ENCODE data around the gene RANBP9. TPM values are rescaled to one million over a fixed set of nuclear protein-coding genes. Genes with fewer than 3 reads are reported as not detected.
A peak's percentile ranks its signal among the peaks of the same experiment; 100 is the strongest.

Gene RANBP9
- total RNA-seq, 6 experiments from 2014 or later = 14.1 to 17.9 (median 15.9) TPM

DNA sequence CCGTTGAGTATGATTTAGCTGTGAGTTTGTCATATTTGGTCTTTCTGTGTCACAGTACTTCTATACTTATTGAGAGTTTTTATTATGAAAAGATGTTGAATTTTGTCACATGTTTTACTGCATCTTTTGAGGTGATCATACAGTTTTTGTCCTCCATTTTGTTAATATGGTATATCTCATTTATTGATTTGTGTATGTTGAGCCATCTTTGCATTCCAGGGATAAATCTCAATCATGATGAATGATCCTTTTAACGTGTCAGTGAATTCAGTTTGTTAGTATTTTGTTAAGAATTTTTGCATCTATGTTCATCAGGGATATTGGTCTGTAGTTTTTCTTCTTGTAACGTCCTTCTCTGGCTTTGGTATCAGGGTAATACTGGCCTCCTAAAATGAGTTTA, 133.7 kb downstream of the RANBP9 start:
- TF ChIP-seq POLR2A (IDR thresholded peaks at IDR 0.05) = no peak
- TF ChIP-seq, protein P1, sequence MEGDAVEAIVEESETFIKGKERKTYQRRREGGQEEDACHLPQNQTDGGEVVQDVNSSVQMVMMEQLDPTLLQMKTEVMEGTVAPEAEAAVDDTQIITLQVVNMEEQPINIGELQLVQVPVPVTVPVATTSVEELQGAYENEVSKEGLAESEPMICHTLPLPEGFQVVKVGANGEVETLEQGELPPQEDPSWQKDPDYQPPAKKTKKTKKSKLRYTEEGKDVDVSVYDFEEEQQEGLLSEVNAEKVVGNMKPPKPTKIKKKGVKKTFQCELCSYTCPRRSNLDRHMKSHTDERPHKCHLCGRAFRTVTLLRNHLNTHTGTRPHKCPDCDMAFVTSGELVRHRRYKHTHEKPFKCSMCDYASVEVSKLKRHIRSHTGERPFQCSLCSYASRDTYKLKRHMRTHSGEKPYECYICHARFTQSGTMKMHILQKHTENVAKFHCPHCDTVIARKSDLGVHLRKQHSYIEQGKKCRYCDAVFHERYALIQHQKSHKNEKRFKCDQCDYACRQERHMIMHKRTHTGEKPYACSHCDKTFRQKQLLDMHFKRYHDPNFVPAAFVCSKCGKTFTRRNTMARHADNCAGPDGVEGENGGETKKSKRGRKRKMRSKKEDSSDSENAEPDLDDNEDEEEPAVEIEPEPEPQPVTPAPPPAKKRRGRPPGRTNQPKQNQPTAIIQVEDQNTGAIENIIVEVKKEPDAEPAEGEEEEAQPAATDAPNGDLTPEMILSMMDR (IDR thresholded peaks at IDR 0.05) = no peak
- peaks cover 0 to 25% (median 5%) of the 10 kb centered on the region in 4 donors for H3K4me1 ChIP-seq
- H3K9me3 ChIP-seq = no peaks in the 10 kb centered on the region
- intact Hi-C loops (cut with DNase I) = loop anchor here in 1 of 2 donors (10.0 kb wide), 1 partner anchor 93 kb away; the partner anchor contains the start of gene GFOD1
- no peak for DNase-seq
- WGBS (ENCODE audit: insufficient coverage, low coverage, low lambda C conversion rate, missing lambda C conversion rate) = 86% methylated on average over 3 of the region's 3 CpGs
- no peak overlapping the region for H3K4me3 ChIP-seq
- no peaks in the 10 kb centered on the region for H3K27me3 ChIP-seq
- H3K36me3 ChIP-seq = peaks cover 0 to 9% (median 0%) of the 10 kb centered on the region in 4 donors
- ATAC-seq = no peak
- no peak overlapping the region for H3K27ac ChIP-seq

DNA sequence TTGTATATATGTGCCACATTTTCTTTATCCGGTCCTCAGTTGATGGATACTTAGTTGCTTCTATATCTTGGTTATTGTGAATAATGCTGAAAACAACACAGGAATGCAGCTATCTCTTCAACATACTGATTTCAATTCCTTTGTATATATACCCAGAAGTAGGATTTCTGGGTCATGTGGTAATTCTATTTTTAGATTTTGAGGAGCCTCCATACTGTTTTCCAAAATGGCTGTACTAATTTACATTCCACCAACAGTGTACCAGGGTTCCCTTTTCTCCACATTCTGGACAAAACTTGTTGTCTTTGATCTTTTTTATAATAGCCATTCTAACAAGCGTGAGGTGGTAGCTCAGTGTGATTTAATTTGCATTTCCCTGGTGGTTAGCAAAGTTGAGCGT, 135.6 kb downstream of the RANBP9 start:
- TF ChIP-seq, protein P1 (IDR thresholded peaks at IDR 0.05) = no peak
- TF ChIP-seq POLR2A (IDR thresholded peaks at IDR 0.05) = no peak
- intact Hi-C loops (cut with DNase I) = loop anchor here in 1 of 2 donors (10.0 kb wide), 1 partner anchor 91 kb away; the partner anchor contains the start of gene GFOD1
- H3K36me3 ChIP-seq = no peaks in the 10 kb centered on the region
- no peak for ATAC-seq
- H3K27ac ChIP-seq = peak overlapping the region in 2 of 3 donors; percentile 95 to 96
- H3K4me3 ChIP-seq = peak overlapping the region in 1 of 3 donors; percentile 7
- H3K27me3 ChIP-seq = no peaks in the 10 kb centered on the region
- no peak for DNase-seq
- 44% methylated on average over 3 of the region's 3 CpGs for WGBS (ENCODE audit: insufficient coverage, low coverage, low lambda C conversion rate, missing lambda C conversion rate)
- H3K9me3 ChIP-seq = no peaks in the 10 kb centered on the region
- peaks cover 0 to 36% (median 5%) of the 10 kb centered on the region in 4 donors for H3K4me1 ChIP-seq

GRCh38 chr6:13575377-13575775, 136.3 kb downstream of the RANBP9 start:
- H3K27ac ChIP-seq = peak overlapping the region; percentile 95 to 98 (median 96)
- 20% methylated on average over 3 of the region's 3 CpGs for WGBS (ENCODE audit: insufficient coverage, low coverage, low lambda C conversion rate, missing lambda C conversion rate)
- no peaks in the 10 kb centered on the region for H3K36me3 ChIP-seq
- DNase-seq (no peak), ATAC-seq (no peak)
- intact Hi-C loops (cut with DNase I) = loop anchor here in 1 of 2 donors (10.0 kb wide), 1 partner anchor 91 kb away; the partner anchor contains the start of gene GFOD1
- H3K4me3 ChIP-seq = peak overlapping the region; percentile 77 to 89 (median 89)
- no peak for TF ChIP-seq POLR2A (IDR thresholded peaks at IDR 0.05)
- TF ChIP-seq, protein P1 (IDR thresholded peaks at IDR 0.05) = peak; percentile 80 to 91 (median 86)
- H3K4me1 ChIP-seq = peaks cover 0 to 36% (median 5%) of the 10 kb centered on the region in 4 donors
- H3K9me3 ChIP-seq = no peaks in the 10 kb centered on the region
- H3K27me3 ChIP-seq = no peaks in the 10 kb centered on the region

- no peaks in the 10 kb centered on the region for H3K27me3 ChIP-seq
- WGBS (ENCODE audit: insufficient coverage, low coverage, low lambda C conversion rate, missing lambda C conversion rate) = 0% methylated on average over 31 of the region's 52 CpGs
- H3K36me3 ChIP-seq = no peaks in the 10 kb centered on the region
- peaks cover 0 to 39% (median 5%) of the 10 kb centered on the region in 4 donors for H3K4me1 ChIP-seq
- ATAC-seq = peak; percentile 78 to 87 (median 82)
- peak within 1 kb of the TSS; percentile 77 to 89 (median 89) for H3K4me3 ChIP-seq
- H3K9me3 ChIP-seq = no peaks in the 10 kb centered on the region
- peak within 1 kb of the TSS; percentile 95 to 98 (median 96) for H3K27ac ChIP-seq
- peak; percentile 92 for TF ChIP-seq POLR2A (IDR thresholded peaks at IDR 0.05)
- TF ChIP-seq, protein P1 (IDR thresholded peaks at IDR 0.05) = no peak
- intact Hi-C loops (cut with DNase I) = loop anchor here in 1 of 2 donors (10.0 kb wide), 1 partner anchor 90 kb away; the partner anchor contains the start of gene GFOD1
- DNase-seq = peak; percentile 91 to 96 (median 96)
These were observed 136.9 kb downstream of the RANBP9 start, which contains the start of gene SIRT5 for GRCh38 chr6:13574571-13575376. Gene SIRT5 (plus strand): TSS chr6:13574601. CDS start chr6:13584111, 9,510 bp downstream.

Data from right lobe of liver (tissue), 6 donors.